Testis (tissue), 2 donors: Measurements from ENCODE around the gene MED27.

ENCODE experiments used
- CTCF ChIP-seq, 3 experiments: fragments of 450-650 bp in 2 of 3; fragments of 200-600 bp in 1 of 3; sonication (generic) in 1 of 3; IDR thresholded peaks; one replicate each; pipeline ENCODE4 v1.5.1; 2016 to 2019; ENCODE audit warnings: antibody characterized with exemption in 3 of 3, mild to moderate bottlenecking in 2 of 3, moderate library complexity in 1 of 3
- POLR2A ChIP-seq: fragments of 450-650 bp; IDR thresholded peaks from one replicate; pipeline ENCODE4 v1.6.1; 2017; ENCODE audit warnings: antibody characterized with exemption, mild to moderate bottlenecking, moderate library complexity

DNA sequence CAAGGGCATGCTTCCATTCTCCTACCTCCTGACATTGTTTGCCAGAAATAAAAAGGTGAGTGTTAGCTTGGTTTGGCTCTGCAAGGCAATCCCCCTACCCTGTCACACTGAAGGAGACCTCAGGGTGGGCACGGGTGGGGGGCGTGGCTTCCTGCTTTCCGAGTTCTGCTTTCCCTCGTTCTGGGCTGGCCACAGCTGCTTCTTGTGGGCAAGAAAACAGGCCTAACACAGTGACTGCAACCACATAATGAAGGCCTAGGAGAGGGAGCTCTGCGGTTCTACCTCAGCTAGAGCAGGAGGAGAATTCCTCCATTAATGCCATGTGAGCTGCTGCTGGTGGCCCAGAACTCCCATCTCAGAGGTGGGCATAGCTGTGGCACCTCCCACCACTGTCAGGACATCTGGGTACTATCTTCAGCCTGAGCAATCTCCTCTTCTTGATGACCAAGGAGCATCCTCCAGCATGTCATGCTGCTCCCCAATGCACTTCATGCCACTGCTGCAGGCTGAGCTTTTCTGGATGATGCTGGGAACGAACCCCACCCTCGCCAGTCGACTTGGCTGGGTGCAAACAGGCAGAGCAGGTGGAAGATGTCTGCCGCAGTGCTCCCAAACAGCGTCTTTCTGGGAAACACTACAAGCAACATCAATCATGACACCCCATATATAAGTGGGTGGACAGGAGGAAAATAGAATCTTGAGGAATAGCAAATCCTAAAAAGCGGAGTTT lies 200.3 kb downstream of the MED27 start:
- no peak for TF ChIP-seq CTCF (IDR thresholded peaks at IDR 0.05)
- no peak for TF ChIP-seq POLR2A
